Retinal pigment epithelial cell (primary cell): ENCODE results near the gene NUP35.
"Not testable (repeated sequence)": the region's sequence is repeated elsewhere in the genome, so short reads cannot be mapped to it uniquely, and the experiment has no call there.

Experiments used
- DNase-seq: peaks from one replicate; pipeline ENCODE4 v3.0.0-alpha.2; 2010; ENCODE audit warnings: low read depth
- H3K4me3 ChIP-seq: 2 replicates; pipeline ENCODE4 v1.5.1; 2011; ENCODE audit warnings: mild to moderate bottlenecking, low read length, control low read depth, moderate library complexity
- CTCF ChIP-seq: conservative IDR thresholded peaks from 2 replicates; pipeline ENCODE4 v1.5.1; 2011; ENCODE audit warnings: low read depth, low read length, control low read depth, inconsistent platforms

Gene NUP35

GRCh38 chr2:183163821-183164649 lies 39.8 kb downstream of the NUP35 start:
- TF ChIP-seq CTCF, result no peak
- H3K4me3 ChIP-seq, result no peak overlapping the region
- DNase-seq, result no peak

DNA sequence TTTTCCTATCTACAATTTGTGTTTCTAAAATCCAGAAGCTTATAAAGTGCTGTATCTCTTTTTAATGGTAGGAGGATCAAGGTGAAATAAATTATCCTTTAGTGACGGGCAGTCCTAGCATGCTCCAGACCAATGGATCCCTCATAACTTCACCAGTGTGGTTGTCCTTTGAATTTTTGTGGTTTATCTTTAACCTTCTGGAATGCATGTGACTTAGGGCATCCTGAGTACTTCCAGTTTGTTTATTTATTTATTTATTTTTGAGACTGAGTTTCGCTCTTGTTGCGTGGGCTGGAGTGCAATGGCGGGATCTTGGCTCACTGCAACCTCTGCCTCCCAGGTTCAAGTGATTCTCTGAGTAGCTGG lies 40.4 kb downstream of the NUP35 start:
- H3K4me3 ChIP-seq, result no peak overlapping the region
- TF ChIP-seq CTCF, result no peak
- DNase-seq, result no peak

DNA sequence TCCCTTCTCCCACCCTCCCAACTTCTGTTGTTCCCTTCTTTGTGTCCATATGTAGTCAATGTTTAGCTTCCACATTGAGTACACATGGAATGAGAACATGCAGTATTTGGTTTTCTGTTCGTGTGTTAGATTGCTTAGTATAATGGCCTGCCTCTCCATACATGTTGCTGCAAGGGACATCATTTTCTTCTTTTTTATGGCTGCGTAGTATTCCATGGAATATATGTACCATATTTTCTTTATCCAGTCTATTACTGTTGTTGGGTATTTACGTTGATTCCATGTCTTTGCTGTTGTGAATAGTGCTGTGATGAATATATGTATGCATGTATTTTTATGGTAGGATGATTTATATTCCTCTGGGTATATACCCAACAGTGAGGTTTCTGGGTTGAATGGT lies 42.0 kb downstream of the NUP35 start:
- no peak overlapping the region for H3K4me3 ChIP-seq
- TF ChIP-seq CTCF, result no peak
- no peak for DNase-seq

DNA sequence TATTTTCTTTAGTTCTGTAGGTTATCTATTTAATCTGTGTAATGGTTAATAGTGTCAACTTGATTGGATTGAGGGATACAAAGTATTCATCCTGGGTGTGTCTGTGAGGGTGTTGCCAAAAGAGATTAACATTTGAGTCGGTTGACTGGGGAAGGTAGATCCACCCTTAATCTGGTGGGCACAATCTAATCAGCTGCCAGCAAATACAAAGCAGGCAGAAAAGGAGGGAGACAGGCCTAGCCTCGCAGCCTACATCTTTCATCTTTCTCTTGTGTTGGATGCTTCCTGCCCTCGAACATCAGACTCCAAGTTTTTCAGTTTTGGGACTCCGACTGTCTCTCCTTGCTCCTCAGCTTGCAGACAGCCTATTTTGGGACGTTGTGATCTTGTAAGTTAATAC lies 42.7 kb downstream of the NUP35 start:
- H3K4me3 ChIP-seq, DNase-seq: not testable (repeated sequence)

- no peak for TF ChIP-seq CTCF
- no peak overlapping the region for H3K4me3 ChIP-seq
- DNase-seq, result no peak
Measured at GRCh38 chr2:183172220-183172887, 48.1 kb downstream of the NUP35 start.

DNA sequence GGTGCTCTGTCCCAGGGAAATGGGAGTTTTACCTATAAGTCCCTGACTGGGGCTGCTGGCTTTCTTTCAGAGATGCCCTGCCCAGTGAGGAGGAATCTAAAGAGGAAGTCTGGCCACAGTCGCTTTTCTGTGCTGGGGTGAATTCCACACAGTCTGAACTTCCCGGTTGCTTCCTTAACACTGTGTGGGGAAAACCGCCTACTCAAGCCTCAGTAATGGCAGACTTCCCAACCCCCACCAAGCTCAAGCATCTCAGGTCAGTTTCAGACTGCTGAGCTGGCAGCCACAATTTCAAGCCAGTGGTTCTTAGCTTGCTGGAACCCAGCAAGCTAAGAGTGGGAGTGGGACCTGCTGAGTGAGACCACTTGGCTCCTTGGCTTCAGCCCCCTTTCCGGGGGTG lies 54.9 kb downstream of the NUP35 start:
- no peak overlapping the region for H3K4me3 ChIP-seq
- TF ChIP-seq CTCF, result no peak
- DNase-seq, result no peak

GRCh38 chr2:183185534-183185933 lies 61.3 kb downstream of the NUP35 start:
- no peak overlapping the region for H3K4me3 ChIP-seq
- DNase-seq, result no peak
- no peak for TF ChIP-seq CTCF
